MM.1S (cell line): ENCODE data around the gene FUT7.

Source experiments
- DNase-seq: peaks from one replicate; pipeline ENCODE4 v3.0.0-alpha.2; 2015
- H2AFZ ChIP-seq: fragments of 300-600 bp; sonication (generic); 2 replicates; pipeline ENCODE4 v1.6.0; 2016; ENCODE audit warnings: antibody characterized with exemption, low read length
- H3F3A ChIP-seq: fragments of 300-600 bp; sonication (generic); 2 replicates; pipeline ENCODE4 v1.6.1; 2016; ENCODE audit warnings: mild to moderate bottlenecking, antibody characterized with exemption, low read length, moderate library complexity, mixed read lengths; ENCODE audit not compliant: insufficient read depth
- H3K27ac ChIP-seq: fragments of 300-600 bp; sonication (generic); 2 replicates; pipeline ENCODE4 v1.5.1; 2016; ENCODE audit warnings: mild to moderate bottlenecking, low read length
- H3K27me3 ChIP-seq: fragments of 300-600 bp; sonication (generic); replicated peaks from 2 replicates; pipeline ENCODE4 v1.6.0; 2016; ENCODE audit warnings: low read length; ENCODE audit not compliant: insufficient read depth
- H3K36me3 ChIP-seq: fragments of 300-600 bp; sonication (generic); replicated peaks from 2 replicates; pipeline ENCODE4 v1.6.1; 2016; ENCODE audit warnings: mild to moderate bottlenecking, low read length, mixed read lengths; ENCODE audit not compliant: insufficient read depth
- H3K4me1 ChIP-seq: fragments of 300-600 bp; sonication (generic); 2 replicates; pipeline ENCODE4 v1.6.1; 2016; ENCODE audit warnings: low read length, mixed read lengths
- H3K4me2 ChIP-seq: fragments of 300-600 bp; sonication (generic); 2 replicates; pipeline ENCODE4 v1.6.0; 2016; ENCODE audit warnings: low read depth, low read length
- H3K4me3 ChIP-seq: fragments of 300-600 bp; sonication (generic); 2 replicates; pipeline ENCODE4 v1.5.1; 2016; ENCODE audit warnings: low read length, mixed read lengths
- H3K79me2 ChIP-seq: fragments of 300-600 bp; sonication (generic); 2 replicates; pipeline ENCODE4 v1.6.1; 2016; ENCODE audit warnings: mixed run types, low read length, mixed read lengths
- H3K9ac ChIP-seq: fragments of 300-600 bp; sonication (generic); 2 replicates; pipeline ENCODE4 v1.6.1; 2016; ENCODE audit warnings: low read length, mixed read lengths
- H3K9me2 ChIP-seq: fragments of 300-600 bp; sonication (generic); replicated peaks from 2 replicates; pipeline ENCODE4 v1.6.1; 2016; ENCODE audit warnings: mild to moderate bottlenecking, low read length, mixed read lengths; ENCODE audit not compliant: insufficient read depth
- H3K9me3 ChIP-seq: fragments of 300-600 bp; sonication (generic); replicated peaks from 2 replicates; pipeline ENCODE4 v1.6.1; 2016; ENCODE audit warnings: mild to moderate bottlenecking, low read length, mixed read lengths; ENCODE audit not compliant: insufficient read depth
- H4K20me1 ChIP-seq: fragments of 300-600 bp; sonication (generic); 2 replicates; pipeline ENCODE4 v1.6.1; 2016; ENCODE audit warnings: mild to moderate bottlenecking, low read length, moderate library complexity, mixed read lengths; ENCODE audit not compliant: insufficient read depth
- EZH2 ChIP-seq: fragments of 300-600 bp; sonication (generic); optimal IDR thresholded peaks from 2 replicates; pipeline ENCODE3; 2017; ENCODE audit warnings: low read depth, mild to moderate bottlenecking, antibody characterized with exemption, low read length, mixed read lengths
- EZH2phosphoT487 ChIP-seq: fragments of 300-600 bp; sonication (generic); IDR thresholded peaks from 2 replicates; pipeline ENCODE4 v1.6.1; 2018; ENCODE audit warnings: antibody characterized with exemption, low read length
- TF ChIP-seq, protein P1 (sequence below): fragments of 300-600 bp; sonication (generic); IDR thresholded peaks from 2 replicates; pipeline ENCODE4 v1.5.1; 2016; ENCODE audit warnings: antibody characterized with exemption, low read length, mixed read lengths

FUT7 gene

GRCh38 chr9:137021568-137021978 is 10.3 kb downstream of the FUT7 start:
- Histone ChIP-seq H3K9me2 (no peaks in the 10 kb centered on the region), H3K4me3 (no peak overlapping the region), H3K79me2 (no peaks in the 10 kb centered on the region), H3K27ac (no peak overlapping the region), H3K9ac (no peak overlapping the region), H3K36me3 (no peaks in the 10 kb centered on the region), H3K9me3 (no peaks in the 10 kb centered on the region), H3F3A (no peaks in the 10 kb centered on the region), H3K4me2 (no peak overlapping the region), H4K20me1 (no peaks in the 10 kb centered on the region), H2AFZ (no peak overlapping the region), H3K27me3 (peaks cover 38% of the 10 kb centered on the region), H3K4me1 (peaks cover 4% of the 10 kb centered on the region; the same call in 1 of the 2 replicates)
- no peak for DNase-seq
- TF ChIP-seq, protein P1, sequence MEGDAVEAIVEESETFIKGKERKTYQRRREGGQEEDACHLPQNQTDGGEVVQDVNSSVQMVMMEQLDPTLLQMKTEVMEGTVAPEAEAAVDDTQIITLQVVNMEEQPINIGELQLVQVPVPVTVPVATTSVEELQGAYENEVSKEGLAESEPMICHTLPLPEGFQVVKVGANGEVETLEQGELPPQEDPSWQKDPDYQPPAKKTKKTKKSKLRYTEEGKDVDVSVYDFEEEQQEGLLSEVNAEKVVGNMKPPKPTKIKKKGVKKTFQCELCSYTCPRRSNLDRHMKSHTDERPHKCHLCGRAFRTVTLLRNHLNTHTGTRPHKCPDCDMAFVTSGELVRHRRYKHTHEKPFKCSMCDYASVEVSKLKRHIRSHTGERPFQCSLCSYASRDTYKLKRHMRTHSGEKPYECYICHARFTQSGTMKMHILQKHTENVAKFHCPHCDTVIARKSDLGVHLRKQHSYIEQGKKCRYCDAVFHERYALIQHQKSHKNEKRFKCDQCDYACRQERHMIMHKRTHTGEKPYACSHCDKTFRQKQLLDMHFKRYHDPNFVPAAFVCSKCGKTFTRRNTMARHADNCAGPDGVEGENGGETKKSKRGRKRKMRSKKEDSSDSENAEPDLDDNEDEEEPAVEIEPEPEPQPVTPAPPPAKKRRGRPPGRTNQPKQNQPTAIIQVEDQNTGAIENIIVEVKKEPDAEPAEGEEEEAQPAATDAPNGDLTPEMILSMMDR, result no peak
- TF ChIP-seq EZH2 (no peak), EZH2phosphoT487 (no peak)

- Histone ChIP-seq H3K9me3 (no peaks in the 10 kb centered on the region), H3K9me2 (no peaks in the 10 kb centered on the region), H3K79me2 (no peaks in the 10 kb centered on the region), H3K4me1 (peaks cover 2% of the 10 kb centered on the region; the same call in 1 of the 2 replicates), H4K20me1 (no peaks in the 10 kb centered on the region), H3F3A (no peaks in the 10 kb centered on the region), H3K36me3 (no peaks in the 10 kb centered on the region), H3K4me2 (no peak overlapping the region), H2AFZ (no peak overlapping the region), H3K27me3 (peaks cover 37% of the 10 kb centered on the region), H3K9ac (no peak overlapping the region), H3K4me3 (no peak overlapping the region), H3K27ac (no peak overlapping the region)
- no peak for TF ChIP-seq EZH2
- no peak for TF ChIP-seq EZH2phosphoT487
- TF ChIP-seq, protein P1, result no peak
- DNase-seq, result no peak
Observed at GRCh38 chr9:137020771-137021567, 10.9 kb downstream of the FUT7 start.

DNA sequence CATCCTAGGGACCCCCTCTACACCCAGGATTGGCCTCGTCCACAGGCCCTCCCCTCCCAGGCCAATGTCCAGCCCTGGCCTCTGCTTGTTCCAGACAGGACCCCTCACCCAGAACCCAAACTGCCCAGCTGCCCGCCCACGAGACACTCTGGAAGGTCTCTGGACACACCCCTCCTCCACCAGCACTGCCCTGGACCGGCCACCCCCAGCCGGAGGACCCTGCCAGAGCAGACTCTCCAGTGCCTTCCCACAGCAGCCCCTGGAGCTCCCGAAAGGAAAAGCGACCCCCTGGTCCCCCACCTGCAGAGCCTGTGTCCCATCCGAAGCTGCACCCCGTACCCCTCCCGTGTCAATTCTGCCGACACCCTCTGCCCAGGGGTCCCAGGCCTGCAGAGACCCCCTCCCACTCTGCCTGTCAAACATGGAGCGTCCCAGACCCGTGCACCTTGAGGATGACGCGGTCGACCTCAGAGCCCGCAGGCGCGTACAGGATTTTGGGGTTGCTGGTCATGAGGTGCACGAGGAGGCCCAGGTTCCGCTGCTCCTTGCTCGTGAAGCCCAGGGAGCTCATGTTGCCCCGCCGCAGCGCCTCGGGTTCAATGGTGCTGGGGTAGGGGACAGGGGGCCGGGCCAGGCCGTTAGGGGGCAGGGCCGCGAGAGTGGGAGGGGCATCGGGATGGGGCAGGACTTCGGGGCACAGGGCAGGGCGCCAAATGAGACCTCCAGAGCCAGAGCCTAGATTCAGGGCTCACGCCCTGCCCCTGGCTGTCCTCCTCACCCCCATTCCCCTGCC is 11.8 kb downstream of the FUT7 start:
- no peak overlapping the region for H3K4me3 ChIP-seq

More for the DNA sequence above, 11.8 kb downstream of the FUT7 start:
- H3K27ac ChIP-seq, result no peak overlapping the region
- TF ChIP-seq EZH2, result no peak
- TF ChIP-seq, protein P1, result no peak
- no peak for TF ChIP-seq EZH2phosphoT487
- DNase-seq, result no peak
- H2AFZ ChIP-seq, result no peak overlapping the region
- H3F3A ChIP-seq, result no peaks in the 10 kb centered on the region
- no peaks in the 10 kb centered on the region for H3K9me2 ChIP-seq
- H3K4me1 ChIP-seq, result no peaks in the 10 kb centered on the region
- no peak overlapping the region for H3K4me2 ChIP-seq
- no peaks in the 10 kb centered on the region for H3K36me3 ChIP-seq
- no peaks in the 10 kb centered on the region for H3K9me3 ChIP-seq
- H3K79me2 ChIP-seq, result no peaks in the 10 kb centered on the region
- no peak overlapping the region for H3K9ac ChIP-seq
- no peaks in the 10 kb centered on the region for H4K20me1 ChIP-seq
- peaks cover 35% of the 10 kb centered on the region for H3K27me3 ChIP-seq
